ENCODE data around the gene PKIG. TPM values are rescaled to one million over a fixed set of nuclear protein-coding genes. Genes with fewer than 3 reads are reported as not detected.

The PKIG gene
- polyA plus RNA-seq, 3 donors = 0.67 to 1.4 (median 0.84) TPM

- peaks cover 36 to 44% of the 10 kb centered on the region in 2 donors for H3K36me3 Mint-ChIP-seq
- H3K27ac ChIP-seq (ENCODE audit: low read depth in 1 of 2, low read length in 2 of 2) = peak overlapping the region in 1 of 2 donors; percentile 8
- TF ChIP-seq, protein P1, sequence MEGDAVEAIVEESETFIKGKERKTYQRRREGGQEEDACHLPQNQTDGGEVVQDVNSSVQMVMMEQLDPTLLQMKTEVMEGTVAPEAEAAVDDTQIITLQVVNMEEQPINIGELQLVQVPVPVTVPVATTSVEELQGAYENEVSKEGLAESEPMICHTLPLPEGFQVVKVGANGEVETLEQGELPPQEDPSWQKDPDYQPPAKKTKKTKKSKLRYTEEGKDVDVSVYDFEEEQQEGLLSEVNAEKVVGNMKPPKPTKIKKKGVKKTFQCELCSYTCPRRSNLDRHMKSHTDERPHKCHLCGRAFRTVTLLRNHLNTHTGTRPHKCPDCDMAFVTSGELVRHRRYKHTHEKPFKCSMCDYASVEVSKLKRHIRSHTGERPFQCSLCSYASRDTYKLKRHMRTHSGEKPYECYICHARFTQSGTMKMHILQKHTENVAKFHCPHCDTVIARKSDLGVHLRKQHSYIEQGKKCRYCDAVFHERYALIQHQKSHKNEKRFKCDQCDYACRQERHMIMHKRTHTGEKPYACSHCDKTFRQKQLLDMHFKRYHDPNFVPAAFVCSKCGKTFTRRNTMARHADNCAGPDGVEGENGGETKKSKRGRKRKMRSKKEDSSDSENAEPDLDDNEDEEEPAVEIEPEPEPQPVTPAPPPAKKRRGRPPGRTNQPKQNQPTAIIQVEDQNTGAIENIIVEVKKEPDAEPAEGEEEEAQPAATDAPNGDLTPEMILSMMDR (IDR thresholded peaks at IDR 0.05) = no peak
- intact Hi-C loops (cut with micrococcal nuclease) = loop anchor here in 1 of 2 donors (5.0 kb wide), 1 partner anchor 36 kb away; the partner anchor contains the start of gene ADA
- no peaks in the 10 kb centered on the region for H4K20me1 ChIP-seq (ENCODE audit: insufficient read depth, low read length)
- DNase-seq = no peak
- H3K4me1 Mint-ChIP-seq = peaks cover 5% of the 10 kb centered on the region
- H3K27me3 Mint-ChIP-seq (ENCODE audit: low read depth in 3 of 3) = peaks cover 0 to 2% (median 0%) of the 10 kb centered on the region in 3 donors
- no peaks in the 10 kb centered on the region for H3K79me2 ChIP-seq (ENCODE audit: insufficient read depth, low read length)
- peaks cover 5 to 30% of the 10 kb centered on the region in 2 donors for H3K36me3 ChIP-seq (replicated peaks in 1 of 2; ENCODE audit: control insufficient read depth in 1 of 2, insufficient read depth in 2 of 2, low read length in 2 of 2)
- no peak overlapping the region for H3K4me3 Mint-ChIP-seq
- no peak overlapping the region for H2AFZ ChIP-seq (ENCODE audit: insufficient read depth, low read depth, low read length, poor library complexity, severe bottlenecking)
- WGBS (ENCODE audit: insufficient coverage) = 91% methylated on average over 14 of the region's 14 CpGs
- H3K9me3 Mint-ChIP-seq = peaks cover 0 to 2% (median 0%) of the 10 kb centered on the region in 7 donors
- no peak overlapping the region for H3K9ac ChIP-seq (ENCODE audit: insufficient read depth, low read length, poor library complexity, severe bottlenecking)
- H3K4me3 ChIP-seq (replicated peaks in 1 of 3; ENCODE audit: low read depth in 2 of 3, low read length in 3 of 3) = no peak overlapping the region
- no peaks in the 10 kb centered on the region for H3K4me1 ChIP-seq (ENCODE audit: control insufficient read depth in 1 of 2, insufficient read depth in 2 of 2, low read length in 2 of 2)
- H3K9me3 ChIP-seq (replicated peaks in 1 of 2; ENCODE audit: control insufficient read depth in 1 of 2, insufficient read depth in 1 of 2, low read length in 2 of 2) = no peaks in the 10 kb centered on the region
- no peaks in the 10 kb centered on the region for H3K27me3 ChIP-seq (ENCODE audit: control insufficient read depth in 2 of 2, insufficient read depth in 2 of 2, low read length in 2 of 2)
- H3K4me2 ChIP-seq (replicated peaks; ENCODE audit: extremely low read depth, low read length, poor library complexity, severe bottlenecking) = no peak overlapping the region
- peak overlapping the region in 1 of 7 donors; percentile 10 for H3K27ac Mint-ChIP-seq
Observed at GRCh38 chr20:44616604-44616964, 34.2 kb downstream of the PKIG start.

DNA sequence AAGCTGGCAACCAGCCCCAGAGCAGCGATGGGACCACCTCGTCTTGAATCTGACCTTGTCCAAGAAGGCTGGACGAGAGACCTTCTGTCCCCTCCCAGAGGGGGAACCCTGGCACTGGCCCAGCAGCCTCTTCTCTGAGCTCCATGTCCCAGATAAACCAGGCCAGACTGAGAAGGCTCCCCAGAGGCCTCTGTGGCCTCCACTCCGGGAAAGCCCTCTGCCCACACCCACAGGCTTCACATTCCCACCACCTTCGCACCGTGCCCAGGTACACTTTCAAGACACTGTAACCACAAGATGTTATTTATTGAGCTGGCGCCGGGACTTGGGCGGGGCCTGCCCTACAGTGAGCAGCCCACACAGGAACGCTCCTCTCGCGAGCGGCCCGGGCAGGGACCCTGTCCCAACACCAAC, 35.9 kb downstream of the PKIG start:
- H3K9me3 Mint-ChIP-seq = peaks cover 2 to 15% (median 8%) of the 10 kb centered on the region in 7 donors
- Histone ChIP-seq H3K9me3 (replicated peaks in 1 of 2; ENCODE audit: control insufficient read depth in 1 of 2, insufficient read depth in 1 of 2, low read length in 2 of 2) (peaks cover 8 to 11% of the 10 kb centered on the region in 2 donors), H3K27ac (ENCODE audit: low read depth in 1 of 2, low read length in 2 of 2) (no peak overlapping the region), H3K27me3 (ENCODE audit: control insufficient read depth in 2 of 2, insufficient read depth in 2 of 2, low read length in 2 of 2) (no peaks in the 10 kb centered on the region), H3K36me3 (replicated peaks in 1 of 2; ENCODE audit: control insufficient read depth in 1 of 2, insufficient read depth in 2 of 2, low read length in 2 of 2) (peaks cover 5 to 40% of the 10 kb centered on the region in 2 donors), H3K9ac (ENCODE audit: insufficient read depth, low read length, poor library complexity, severe bottlenecking) (no peak overlapping the region), H4K20me1 (ENCODE audit: insufficient read depth, low read length) (no peaks in the 10 kb centered on the region), H3K4me1 (ENCODE audit: control insufficient read depth in 1 of 2, insufficient read depth in 2 of 2, low read length in 2 of 2) (no peaks in the 10 kb centered on the region), H2AFZ (ENCODE audit: insufficient read depth, low read depth, low read length, poor library complexity, severe bottlenecking) (no peak overlapping the region), H3K4me2 (replicated peaks; ENCODE audit: extremely low read depth, low read length, poor library complexity, severe bottlenecking) (no peak overlapping the region), H3K79me2 (ENCODE audit: insufficient read depth, low read length) (no peaks in the 10 kb centered on the region), H3K4me3 (replicated peaks in 1 of 3; ENCODE audit: low read depth in 2 of 3, low read length in 3 of 3) (no peak overlapping the region)
- H3K36me3 Mint-ChIP-seq = peaks cover 35 to 44% of the 10 kb centered on the region in 2 donors
- H3K4me1 Mint-ChIP-seq = peaks cover 7% of the 10 kb centered on the region
- 76% methylated on average over 13 of the region's 14 CpGs for WGBS (ENCODE audit: insufficient coverage)
- no peak overlapping the region for H3K4me3 Mint-ChIP-seq
- TF ChIP-seq, protein P1 (IDR thresholded peaks at IDR 0.05) = no peak
- H3K27ac Mint-ChIP-seq = peak overlapping the region in 2 of 7 donors; percentile 1 to 62
- no peak for DNase-seq
- intact Hi-C loops (cut with micrococcal nuclease) = loop anchor here in 1 of 2 donors (5.0 kb wide), 1 partner anchor 34 kb away; the partner anchor contains the start of gene ADA
- H3K27me3 Mint-ChIP-seq (ENCODE audit: low read depth in 3 of 3) = peaks cover 0 to 2% (median 0%) of the 10 kb centered on the region in 3 donors
